ENCODE measurements around the gene ATP9B.

Gene ATP9B

GRCh38 chr18:79405781-79406575 lies 336.8 kb downstream of the ATP9B start:
- peak; percentile 58 to 74 for DNase-seq (ENCODE audit: low read depth in 2 of 2)

GRCh38 chr18:79406708-79407107 lies 337.5 kb downstream of the ATP9B start:
- no peak for DNase-seq (ENCODE audit: low read depth in 2 of 2)

- no peak for DNase-seq (ENCODE audit: low read depth in 2 of 2)
These were observed 340.1 kb downstream of the ATP9B start for GRCh38 chr18:79409313-79409712.

DNA sequence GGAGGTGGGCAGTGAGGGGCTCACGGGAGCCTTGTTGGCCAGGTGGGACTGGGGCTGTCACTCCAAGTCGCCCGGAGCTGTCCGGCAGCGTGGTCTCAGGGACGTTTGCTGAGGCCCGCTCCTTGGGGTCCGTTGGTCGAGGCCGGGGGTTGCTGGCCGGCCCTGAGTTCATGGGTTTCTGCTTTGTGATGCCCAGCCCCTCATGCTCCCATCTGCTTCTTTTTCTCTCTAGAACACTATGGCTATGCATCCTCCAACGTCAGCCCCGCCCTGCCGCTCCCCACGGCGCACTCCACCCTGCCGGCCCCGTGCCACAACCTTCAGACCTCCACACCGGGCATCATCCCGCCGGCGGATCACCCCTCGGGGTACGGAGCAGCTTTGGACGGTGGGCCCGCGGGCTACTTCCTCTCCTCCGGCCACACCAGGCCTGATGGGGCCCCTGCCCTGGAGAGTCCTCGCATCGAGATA lies 341.0 kb downstream of the ATP9B start:
- DNase-seq (ENCODE audit: low read depth in 2 of 2): no peak

GRCh38 chr18:79410731-79411613 lies 341.8 kb downstream of the ATP9B start:
- DNase-seq (ENCODE audit: low read depth in 2 of 2): no peak

- no peak for DNase-seq (ENCODE audit: low read depth in 2 of 2)
These were observed 342.7 kb downstream of the ATP9B start for GRCh38 chr18:79411614-79412526.

- DNase-seq (ENCODE audit: low read depth in 2 of 2): no peak
These were observed 343.8 kb downstream of the ATP9B start for GRCh38 chr18:79413025-79413424.

DNA sequence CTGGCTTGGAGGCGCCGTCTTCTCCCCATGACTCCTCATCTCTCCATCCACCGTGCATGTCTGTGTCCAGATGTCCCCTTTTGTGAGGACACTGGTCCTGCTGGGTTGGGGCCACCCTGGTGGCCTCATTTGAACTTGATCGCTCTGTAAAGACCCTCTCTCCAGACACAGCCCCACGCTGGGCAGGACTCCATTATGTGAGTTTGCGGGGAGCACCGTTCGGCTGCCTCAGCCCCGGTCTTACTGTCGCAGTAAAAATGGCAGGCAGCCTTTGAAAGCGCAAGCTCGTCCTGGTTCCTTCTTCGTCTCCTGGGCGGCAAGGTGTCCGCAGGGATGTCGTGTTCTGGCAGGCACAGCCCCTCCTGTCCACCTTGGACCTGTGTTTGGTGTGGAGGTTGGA lies 344.2 kb downstream of the ATP9B start:
- DNase-seq (ENCODE audit: low read depth in 2 of 2): no peak

GRCh38 chr18:79413901-79414300 lies 344.7 kb downstream of the ATP9B start:
- no peak for DNase-seq (ENCODE audit: low read depth in 2 of 2)

DNA sequence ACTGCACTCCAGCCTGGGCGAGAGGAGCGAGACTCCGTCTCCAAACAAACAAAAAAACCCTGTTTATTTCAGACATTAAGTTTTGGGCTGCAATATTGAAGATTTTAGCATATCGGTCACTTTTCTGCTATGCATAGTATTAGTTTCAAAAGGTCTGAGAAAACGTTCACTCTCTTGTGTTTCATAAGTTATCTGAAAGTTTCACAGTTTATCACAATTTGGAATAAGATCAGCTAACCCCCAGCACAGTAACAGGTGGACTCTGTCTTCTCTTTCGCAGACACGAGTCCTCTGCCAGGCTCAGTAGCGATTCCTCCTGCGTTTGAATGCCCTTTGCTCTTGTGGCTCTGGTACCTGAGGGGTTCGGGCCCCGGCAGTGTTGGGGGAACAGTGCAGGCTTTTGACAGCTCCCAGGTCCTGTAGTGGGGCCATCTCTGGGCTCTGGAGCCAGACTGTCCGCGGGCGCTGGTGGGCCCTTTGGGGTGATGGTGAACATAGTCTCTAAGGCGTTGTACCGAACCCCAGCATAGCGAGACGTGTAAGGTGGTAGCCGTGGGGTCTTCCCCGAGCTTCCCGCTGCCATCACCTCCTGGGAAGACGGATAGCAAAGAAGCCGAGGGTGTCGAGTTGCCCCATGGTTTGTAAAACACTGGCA lies 347.0 kb downstream of the ATP9B start:
- DNase-seq (ENCODE audit: low read depth in 2 of 2): no peak

- no peak for DNase-seq (ENCODE audit: low read depth in 2 of 2)
These were observed 347.5 kb downstream of the ATP9B start for GRCh38 chr18:79416677-79417052.

DNA sequence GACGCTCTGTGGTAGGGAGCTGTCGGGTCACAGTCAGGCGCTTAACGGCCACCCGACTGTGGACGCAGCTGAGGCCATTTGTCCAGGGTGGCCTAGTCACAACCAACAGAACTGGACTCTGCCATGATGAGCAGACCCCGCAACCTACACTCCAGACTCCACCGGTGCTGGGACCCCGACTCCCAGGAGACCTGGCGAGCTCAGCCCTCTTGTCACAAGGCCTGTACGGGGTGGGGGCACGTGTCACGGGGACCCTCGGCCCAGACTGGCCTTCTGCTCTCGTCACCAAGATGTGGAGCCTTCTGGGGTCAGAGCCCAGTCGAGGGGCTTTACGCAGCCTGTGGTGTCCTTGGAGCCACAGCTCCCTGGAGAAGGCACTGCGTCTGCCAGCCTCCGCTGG lies 349.0 kb downstream of the ATP9B start:
- DNase-seq (ENCODE audit: low read depth in 2 of 2): no peak

GRCh38 chr18:79418642-79419041 lies 349.4 kb downstream of the ATP9B start:
- DNase-seq (ENCODE audit: low read depth in 2 of 2): no peak

DNA sequence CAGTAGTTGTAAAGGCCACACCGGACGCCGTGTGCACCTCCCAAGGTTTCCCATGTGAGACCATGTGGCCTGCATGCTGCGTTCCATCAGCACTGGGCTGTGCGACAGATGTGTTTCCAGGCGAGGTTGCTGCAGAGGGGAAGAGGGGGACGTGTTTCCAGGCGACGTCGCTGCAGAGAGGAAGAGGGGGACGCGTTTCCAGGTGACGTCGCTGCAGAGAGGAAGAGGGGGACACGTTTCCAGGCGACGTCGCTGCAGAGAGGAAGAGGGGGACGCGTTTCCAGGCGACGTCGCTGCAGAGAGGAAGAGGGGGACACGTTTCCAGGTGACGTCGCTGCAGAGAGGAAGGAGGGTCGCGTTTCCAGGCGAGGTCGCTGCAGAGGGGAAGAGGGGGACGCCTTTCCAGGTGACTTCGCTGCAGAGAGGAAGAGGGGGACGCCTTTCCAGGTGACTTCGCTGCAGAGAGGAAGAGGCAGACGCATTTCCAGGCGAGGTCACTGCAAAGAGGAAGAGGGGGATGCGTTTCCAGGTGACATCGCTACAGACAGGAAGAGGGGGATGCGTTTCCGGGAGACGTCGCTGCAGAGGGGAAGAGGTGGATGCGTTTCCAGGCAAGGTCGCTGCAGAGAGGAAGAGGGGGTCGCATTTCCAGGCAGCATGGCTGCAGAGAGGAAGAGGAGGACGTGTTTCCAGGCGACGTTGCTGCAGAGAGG lies 351.0 kb downstream of the ATP9B start:
- no peak for DNase-seq (ENCODE audit: low read depth in 2 of 2)

DNA sequence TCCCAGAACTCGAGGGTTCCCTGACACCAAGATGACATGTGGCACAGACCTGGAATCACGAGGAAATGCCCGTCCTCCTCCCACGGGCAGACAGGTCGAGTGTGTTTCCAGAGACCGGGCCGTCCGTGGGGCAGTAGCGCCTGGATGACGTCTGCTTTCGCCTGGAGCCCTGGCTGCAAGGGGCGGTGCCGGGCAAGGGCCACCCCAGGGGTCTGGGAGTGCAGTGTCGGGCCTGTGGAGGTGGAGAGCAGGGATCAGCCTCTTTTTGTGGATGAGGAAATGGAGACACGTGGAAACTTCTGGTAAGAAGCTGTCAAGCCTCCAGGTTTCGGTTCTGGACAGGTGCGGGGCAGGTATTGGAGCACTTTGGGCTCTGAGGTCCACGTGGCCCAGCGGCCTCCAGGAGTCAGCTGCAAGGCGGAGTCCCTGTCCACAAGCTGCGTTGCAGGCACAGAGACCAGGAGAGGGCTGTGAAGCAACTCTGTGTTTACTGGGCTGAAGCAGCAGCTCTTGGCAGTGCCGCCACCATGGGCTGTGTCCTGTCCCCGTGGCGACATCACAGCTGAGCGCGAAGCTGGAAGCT lies 352.2 kb downstream of the ATP9B start:
- no peak for DNase-seq (ENCODE audit: low read depth in 2 of 2)

DNA sequence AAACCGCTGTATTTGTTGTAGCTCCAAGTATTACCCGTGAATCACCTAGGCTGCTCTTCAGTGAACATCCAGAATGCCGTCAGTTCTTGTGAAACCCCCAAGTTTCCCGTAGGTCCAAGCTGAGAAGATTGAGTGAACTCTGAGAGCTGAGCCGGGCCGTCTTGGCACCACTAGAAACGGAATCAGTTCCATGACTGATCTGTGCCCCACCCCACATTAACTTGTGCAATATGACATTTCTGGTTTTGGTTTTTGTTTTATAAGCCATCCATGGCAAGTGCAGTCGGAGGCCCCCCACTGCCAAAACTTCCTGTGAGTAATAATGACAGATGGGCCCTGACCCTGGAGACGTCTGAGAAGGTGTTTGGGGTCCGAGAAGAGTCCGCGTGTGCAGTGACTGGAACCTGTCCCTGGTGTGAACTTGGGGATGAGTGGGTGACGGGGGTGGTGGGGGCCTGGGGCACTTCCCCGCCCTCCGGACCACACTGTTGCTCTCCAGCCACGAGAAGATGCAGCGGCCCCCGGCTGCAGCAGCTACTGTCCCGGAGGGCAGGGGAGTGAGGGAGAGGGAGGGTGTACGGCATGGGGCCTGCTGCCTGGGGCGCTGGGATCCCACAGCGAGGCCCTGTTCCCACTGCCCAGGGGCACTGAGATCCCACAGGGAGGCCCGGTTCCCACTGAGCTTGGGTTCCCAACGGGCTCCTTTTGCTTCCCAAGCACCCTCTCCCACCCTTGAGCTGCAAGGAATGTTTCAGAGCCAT lies 353.0 kb downstream of the ATP9B start:
- no peak for DNase-seq (ENCODE audit: low read depth in 2 of 2)

- DNase-seq (ENCODE audit: low read depth in 2 of 2): no peak
These were observed 353.6 kb downstream of the ATP9B start for GRCh38 chr18:79422783-79423165.

DNA sequence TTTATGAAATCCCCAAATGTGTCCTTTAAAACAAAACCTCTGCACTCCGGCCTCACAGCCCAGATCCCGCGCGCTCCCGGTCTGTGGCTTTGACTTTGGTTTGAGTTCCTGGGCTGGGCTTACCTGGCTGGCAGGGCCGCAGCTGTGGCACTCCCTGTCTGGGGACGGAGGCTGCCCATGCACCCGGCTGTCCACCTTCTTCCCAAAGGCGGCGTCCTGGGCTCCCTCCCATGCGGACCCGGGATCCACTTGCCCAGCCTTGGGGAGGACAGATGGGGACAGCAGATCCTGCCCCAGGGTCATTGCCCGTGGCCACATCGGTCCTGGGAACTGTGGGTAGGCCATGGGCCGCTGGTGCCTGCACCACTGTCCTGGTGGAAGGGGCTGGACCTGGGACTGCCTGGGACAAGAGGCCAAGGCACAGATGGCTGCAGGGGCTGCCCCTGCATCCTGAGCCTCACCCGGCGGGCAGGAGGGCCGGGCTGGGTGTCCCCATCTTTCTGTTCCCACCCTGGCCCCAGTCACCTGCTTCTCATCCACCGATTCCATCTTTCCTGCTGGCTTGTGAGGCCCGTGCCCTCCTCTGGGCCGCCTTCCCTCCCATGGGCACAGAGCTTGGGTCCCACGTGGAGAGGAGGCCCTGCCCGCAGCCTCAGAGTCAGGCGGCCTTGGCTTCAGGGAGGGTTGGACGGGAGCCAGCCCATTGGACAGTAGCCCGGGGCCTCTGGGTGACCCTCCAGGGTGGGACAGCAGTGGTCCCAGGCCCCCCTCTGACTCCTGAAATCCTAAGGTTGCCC lies 354.2 kb downstream of the ATP9B start:
- no peak for DNase-seq (ENCODE audit: low read depth in 2 of 2)
